ENCODE data around the gene DNAJC1.

The DNAJC1 gene

DNA sequence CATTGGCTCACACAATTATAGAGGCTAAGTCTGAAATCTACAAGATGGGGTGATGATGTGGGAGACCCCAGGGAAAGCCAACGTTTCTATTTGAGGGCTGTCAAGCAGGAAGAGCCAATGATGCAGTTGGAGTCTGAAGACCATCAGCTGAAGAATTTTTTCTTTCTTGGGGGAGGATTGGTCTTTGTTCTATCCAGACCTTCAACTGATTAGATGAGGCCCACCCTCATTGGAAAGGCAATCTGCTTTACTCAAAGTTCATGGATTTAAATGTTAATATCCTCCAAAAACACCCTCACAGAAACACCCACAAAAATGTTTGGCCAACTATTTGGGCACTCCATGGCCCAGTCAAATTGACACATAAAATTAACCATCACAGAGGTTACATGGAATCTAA, 44.3 kb upstream of the DNAJC1 start:
- Histone ChIP-seq H3K79me2 (ENCODE audit: insufficient read depth, low read length) (no peaks in the 10 kb centered on the region), H3K4me3 (ENCODE audit: low read depth in 1 of 2, low read length in 2 of 2) (no peak overlapping the region), H3K4me1 (ENCODE audit: insufficient read depth, low read length) (no peaks in the 10 kb centered on the region), H3K9me3 (ENCODE audit: insufficient read depth, low read length, severe bottlenecking) (no peaks in the 10 kb centered on the region), H3K4me2 (ENCODE audit: insufficient read depth, low read length) (no peak overlapping the region), H3K27me3 (ENCODE audit: insufficient read depth, low read length, poor library complexity) (peaks cover 9% of the 10 kb centered on the region), H3K36me3 (ENCODE audit: insufficient read depth, low read length) (no peaks in the 10 kb centered on the region), H3K9ac (ENCODE audit: low read depth, low read length) (no peak overlapping the region), H3K27ac (ENCODE audit: low read length) (no peak overlapping the region), H2AFZ (ENCODE audit: low read depth, low read length) (no peak overlapping the region), H4K20me1 (ENCODE audit: insufficient read depth, low read length) (no peaks in the 10 kb centered on the region)
- DNase-seq (no peak), ATAC-seq (ENCODE audit: insufficient read depth, low read depth) (no peak)
- TF ChIP-seq CTCF (IDR thresholded peaks at IDR 0.05; ENCODE audit: borderline replicate concordance, extremely low read depth, low read length, poor library complexity, severe bottlenecking), result no peak
- no peak for TF ChIP-seq EZH2 (IDR thresholded peaks at IDR 0.05; ENCODE audit: borderline replicate concordance, low read depth, low read length, severe bottlenecking)

DNA sequence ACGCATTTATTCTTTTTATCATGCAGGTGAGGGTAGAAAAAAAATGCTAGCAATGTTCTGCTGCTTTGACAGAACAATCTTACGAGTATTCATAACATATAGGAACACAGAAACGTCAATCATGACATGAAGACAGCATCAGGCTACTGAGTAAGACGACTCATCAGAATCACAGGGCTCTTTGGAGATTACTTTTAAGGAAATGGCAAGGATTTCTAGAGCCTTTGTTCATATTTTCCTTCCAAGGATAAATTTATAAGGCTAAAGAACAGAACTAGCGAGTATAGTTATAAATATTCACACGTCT, 39.8 kb upstream of the DNAJC1 start:
- no peak for ATAC-seq (ENCODE audit: insufficient read depth, low read depth)
- Histone ChIP-seq H3K4me1 (ENCODE audit: insufficient read depth, low read length) (no peaks in the 10 kb centered on the region), H3K27me3 (ENCODE audit: insufficient read depth, low read length, poor library complexity) (peaks cover 18% of the 10 kb centered on the region), H3K9ac (ENCODE audit: low read depth, low read length) (no peak overlapping the region), H3K4me2 (ENCODE audit: insufficient read depth, low read length) (no peak overlapping the region), H3K9me3 (ENCODE audit: insufficient read depth, low read length, severe bottlenecking) (no peaks in the 10 kb centered on the region), H3K79me2 (ENCODE audit: insufficient read depth, low read length) (no peaks in the 10 kb centered on the region), H3K36me3 (ENCODE audit: insufficient read depth, low read length) (no peaks in the 10 kb centered on the region), H2AFZ (ENCODE audit: low read depth, low read length) (no peak overlapping the region), H3K27ac (ENCODE audit: low read length) (no peak overlapping the region), H4K20me1 (ENCODE audit: insufficient read depth, low read length) (no peaks in the 10 kb centered on the region), H3K4me3 (ENCODE audit: low read depth in 1 of 2, low read length in 2 of 2) (no peak overlapping the region)
- DNase-seq, result no peak
- TF ChIP-seq EZH2 (IDR thresholded peaks at IDR 0.05; ENCODE audit: borderline replicate concordance, low read depth, low read length, severe bottlenecking), result no peak
- no peak for TF ChIP-seq CTCF (IDR thresholded peaks at IDR 0.05; ENCODE audit: borderline replicate concordance, extremely low read depth, low read length, poor library complexity, severe bottlenecking)

DNA sequence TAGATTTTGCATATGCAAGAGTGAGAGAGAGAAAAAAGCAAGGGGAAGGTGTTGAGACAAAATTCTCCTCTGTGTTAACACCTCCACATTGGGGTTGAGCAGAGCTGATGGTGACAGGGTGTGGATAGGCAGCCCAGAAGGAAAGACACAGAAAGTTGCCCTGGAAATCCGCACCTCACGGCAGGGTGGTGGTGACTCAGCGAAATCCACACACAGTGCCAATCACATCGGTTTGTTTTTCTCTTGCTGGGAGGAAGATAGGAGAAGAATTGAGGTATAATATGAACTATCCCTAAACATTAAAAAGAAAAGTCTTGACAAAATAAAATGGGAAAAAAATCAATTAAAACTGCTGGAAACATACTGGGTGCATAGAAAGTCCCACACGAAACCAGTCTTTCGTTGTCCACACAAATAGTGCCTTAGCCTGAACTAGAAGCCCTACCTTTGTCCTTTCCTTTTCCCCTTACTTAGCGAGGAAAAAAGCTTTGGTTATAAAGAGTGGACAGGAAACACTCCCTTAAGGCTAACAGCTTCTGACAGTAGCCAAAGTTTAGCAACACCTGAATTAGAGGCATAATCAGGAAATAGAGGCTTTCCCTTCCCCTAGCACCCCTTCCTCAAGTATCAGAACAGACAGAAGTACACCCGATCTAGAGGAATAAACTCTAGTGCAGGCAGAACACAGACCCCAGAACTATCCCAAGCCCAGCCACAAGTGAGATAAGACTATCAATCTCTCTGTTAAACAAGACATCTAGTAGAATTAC, 39.2 kb upstream of the DNAJC1 start:
- H2AFZ ChIP-seq (ENCODE audit: low read depth, low read length), result no peak overlapping the region
- no peak for ATAC-seq (ENCODE audit: insufficient read depth, low read depth)
- no peaks in the 10 kb centered on the region for H4K20me1 ChIP-seq (ENCODE audit: insufficient read depth, low read length)
- H3K9me3 ChIP-seq (ENCODE audit: insufficient read depth, low read length, severe bottlenecking), result no peaks in the 10 kb centered on the region
- H3K27ac ChIP-seq (ENCODE audit: low read length), result no peak overlapping the region
- peaks cover 18% of the 10 kb centered on the region for H3K27me3 ChIP-seq (ENCODE audit: insufficient read depth, low read length, poor library complexity)
- H3K79me2 ChIP-seq (ENCODE audit: insufficient read depth, low read length), result no peaks in the 10 kb centered on the region
- TF ChIP-seq EZH2 (IDR thresholded peaks at IDR 0.05; ENCODE audit: borderline replicate concordance, low read depth, low read length, severe bottlenecking), result no peak
- no peak for TF ChIP-seq CTCF (IDR thresholded peaks at IDR 0.05; ENCODE audit: borderline replicate concordance, extremely low read depth, low read length, poor library complexity, severe bottlenecking)
- DNase-seq, result no peak
- no peaks in the 10 kb centered on the region for H3K4me1 ChIP-seq (ENCODE audit: insufficient read depth, low read length)
- no peak overlapping the region for H3K9ac ChIP-seq (ENCODE audit: low read depth, low read length)
- H3K4me3 ChIP-seq (ENCODE audit: low read depth in 1 of 2, low read length in 2 of 2), result no peak overlapping the region
- H3K36me3 ChIP-seq (ENCODE audit: insufficient read depth, low read length), result no peaks in the 10 kb centered on the region
- no peak overlapping the region for H3K4me2 ChIP-seq (ENCODE audit: insufficient read depth, low read length)
